ENCODE results near the gene OR4D11. TPM values are rescaled to one million over a fixed set of nuclear protein-coding genes. Genes with fewer than 3 reads are reported as not detected.
A peak's percentile ranks its signal among the peaks of the same experiment; 100 is the strongest.

OR4D11 gene
- total and polyA plus RNA-seq, 9 of the 15 experiments (the other 6 are each of a cell fraction or from before 2014, with no cell fraction given), result not detected

- no peak for TF ChIP-seq ESRRB (CRISPR knock-in tag; IDR thresholded peaks at IDR 0.05; ENCODE audit: borderline replicate concordance)
- peak; percentile 12; the same call in 1 of the 2 replicates for TF ChIP-seq EHMT2 (IDR thresholded peaks at IDR 0.05)
- TF ChIP-seq ATF2 (CRISPR knock-in tag; IDR thresholded peaks at IDR 0.05), result no peak
- TF ChIP-seq TAF9B (IDR thresholded peaks at IDR 0.05; ENCODE audit: partially characterized antibody), result peak; percentile 94
- TF ChIP-seq MAX (CRISPR knock-in tag; IDR thresholded peaks at IDR 0.05), result no peak
- no peak for TF ChIP-seq SNRNP70 (optimal IDR thresholded peaks at IDR 0.05; ENCODE audit: low read depth, low read length)
- no peak for TF ChIP-seq ZNF764 (CRISPR knock-in tag; IDR thresholded peaks at IDR 0.05; ENCODE audit: low read depth)
- 0 out of 4 replicates have a peak, but pooled peaks of 1 of the 2 experiments have one; percentile 21 for TF ChIP-seq SIN3A (IDR thresholded peaks at IDR 0.05; ENCODE audit: borderline replicate concordance in 2 of 2, control insufficient read depth in 1 of 2, low read depth in 2 of 2, low read length in 2 of 2)
- peak; percentile 53; the same call in 1 of the 2 replicates for TF ChIP-seq ZNF586 (CRISPR knock-in tag; conservative IDR thresholded peaks at IDR 0.05)
- no peak for TF ChIP-seq PTBP1 (IDR thresholded peaks at IDR 0.05; ENCODE audit: low read depth, low read length)
- TF ChIP-seq CHD2 (IDR thresholded peaks at IDR 0.05; ENCODE audit: low read depth, low read length), result no peak
- TF ChIP-seq FIP1L1 (IDR thresholded peaks at IDR 0.05; ENCODE audit: low read depth, low read length, poor library complexity, severe bottlenecking), result no peak
- TF ChIP-seq CSDE1 (IDR thresholded peaks at IDR 0.05), result no peak; a peak in 2 of 4 replicates
- peak; percentile 35 for TF ChIP-seq ZNF584 (CRISPR knock-in tag; IDR thresholded peaks at IDR 0.05; ENCODE audit: low read depth)
- peak; percentile 72 for TF ChIP-seq LEF1 (IDR thresholded peaks at IDR 0.05)
- TF ChIP-seq, protein P1, sequence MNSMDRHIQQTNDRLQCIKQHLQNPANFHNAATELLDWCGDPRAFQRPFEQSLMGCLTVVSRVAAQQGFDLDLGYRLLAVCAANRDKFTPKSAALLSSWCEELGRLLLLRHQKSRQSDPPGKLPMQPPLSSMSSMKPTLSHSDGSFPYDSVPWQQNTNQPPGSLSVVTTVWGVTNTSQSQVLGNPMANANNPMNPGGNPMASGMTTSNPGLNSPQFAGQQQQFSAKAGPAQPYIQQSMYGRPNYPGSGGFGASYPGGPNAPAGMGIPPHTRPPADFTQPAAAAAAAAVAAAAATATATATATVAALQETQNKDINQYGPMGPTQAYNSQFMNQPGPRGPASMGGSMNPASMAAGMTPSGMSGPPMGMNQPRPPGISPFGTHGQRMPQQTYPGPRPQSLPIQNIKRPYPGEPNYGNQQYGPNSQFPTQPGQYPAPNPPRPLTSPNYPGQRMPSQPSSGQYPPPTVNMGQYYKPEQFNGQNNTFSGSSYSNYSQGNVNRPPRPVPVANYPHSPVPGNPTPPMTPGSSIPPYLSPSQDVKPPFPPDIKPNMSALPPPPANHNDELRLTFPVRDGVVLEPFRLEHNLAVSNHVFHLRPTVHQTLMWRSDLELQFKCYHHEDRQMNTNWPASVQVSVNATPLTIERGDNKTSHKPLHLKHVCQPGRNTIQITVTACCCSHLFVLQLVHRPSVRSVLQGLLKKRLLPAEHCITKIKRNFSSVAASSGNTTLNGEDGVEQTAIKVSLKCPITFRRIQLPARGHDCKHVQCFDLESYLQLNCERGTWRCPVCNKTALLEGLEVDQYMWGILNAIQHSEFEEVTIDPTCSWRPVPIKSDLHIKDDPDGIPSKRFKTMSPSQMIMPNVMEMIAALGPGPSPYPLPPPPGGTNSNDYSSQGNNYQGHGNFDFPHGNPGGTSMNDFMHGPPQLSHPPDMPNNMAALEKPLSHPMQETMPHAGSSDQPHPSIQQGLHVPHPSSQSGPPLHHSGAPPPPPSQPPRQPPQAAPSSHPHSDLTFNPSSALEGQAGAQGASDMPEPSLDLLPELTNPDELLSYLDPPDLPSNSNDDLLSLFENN (IDR thresholded peaks at IDR 0.05; ENCODE audit: low read depth in 2 of 2, low read length in 2 of 2), result peak in 1 of 2 experiments; percentile 15; a peak in 1 of 4 replicates
- 0 out of 2 replicates have a peak, but pooled peaks have one; percentile 45 for TF ChIP-seq ZKSCAN1 (IDR thresholded peaks at IDR 0.05; ENCODE audit: low read depth, low read length)
- TF ChIP-seq HDAC3 (IDR thresholded peaks at IDR 0.05; ENCODE audit: borderline replicate concordance, partially characterized antibody), result peak; percentile 43
- no peak for TF ChIP-seq CLOCK (CRISPR knock-in tag; IDR thresholded peaks at IDR 0.05; ENCODE audit: borderline replicate concordance)
These were observed 42.0 kb downstream of the OR4D11 start (continued) for GRCh38 chr11:59545179-59546020.

Measured in K562 (cell line).